Measurements from ENCODE around the gene SLC1A3.

Gene SLC1A3

DNA sequence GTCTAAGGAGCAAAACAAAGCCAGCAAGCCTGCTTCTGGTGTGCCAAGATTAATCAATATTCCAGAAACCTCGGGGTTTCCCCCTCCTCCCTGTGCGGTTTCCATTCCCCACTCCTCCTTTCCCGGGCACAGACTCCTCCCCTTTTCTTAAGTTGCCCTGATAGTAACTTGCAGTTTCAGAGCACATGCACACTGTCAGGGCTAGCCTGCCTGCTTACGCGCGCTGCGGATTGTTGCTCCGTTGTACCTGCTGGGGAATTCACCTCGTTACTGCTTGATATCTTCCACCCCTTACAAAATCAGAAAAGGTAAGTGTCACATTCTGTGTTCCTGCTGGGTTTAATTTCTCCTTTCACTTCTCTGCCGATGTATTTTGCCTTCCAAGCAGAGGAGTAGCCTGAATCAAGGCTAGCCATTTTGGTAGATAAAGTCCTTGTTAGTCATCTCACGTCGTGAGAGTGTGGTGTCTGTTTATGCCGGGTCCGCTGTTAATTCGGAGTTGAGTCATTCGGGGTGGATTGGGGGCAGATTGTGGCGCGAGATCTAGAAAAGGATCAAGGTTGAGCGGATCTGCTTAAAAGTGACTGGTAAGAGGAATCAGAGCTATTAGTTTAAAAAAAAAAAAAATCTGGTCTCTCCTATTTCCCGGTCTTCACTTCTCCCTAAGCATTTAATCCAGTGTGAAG is at the start of gene SLC1A3:
Gene SLC1A3, plus strand, starts transcription at position 179 of the 686 bp plus-strand sequence. CDS start 1,818 bp downstream, outside the sequence.
- TF ChIP-seq, protein P1, sequence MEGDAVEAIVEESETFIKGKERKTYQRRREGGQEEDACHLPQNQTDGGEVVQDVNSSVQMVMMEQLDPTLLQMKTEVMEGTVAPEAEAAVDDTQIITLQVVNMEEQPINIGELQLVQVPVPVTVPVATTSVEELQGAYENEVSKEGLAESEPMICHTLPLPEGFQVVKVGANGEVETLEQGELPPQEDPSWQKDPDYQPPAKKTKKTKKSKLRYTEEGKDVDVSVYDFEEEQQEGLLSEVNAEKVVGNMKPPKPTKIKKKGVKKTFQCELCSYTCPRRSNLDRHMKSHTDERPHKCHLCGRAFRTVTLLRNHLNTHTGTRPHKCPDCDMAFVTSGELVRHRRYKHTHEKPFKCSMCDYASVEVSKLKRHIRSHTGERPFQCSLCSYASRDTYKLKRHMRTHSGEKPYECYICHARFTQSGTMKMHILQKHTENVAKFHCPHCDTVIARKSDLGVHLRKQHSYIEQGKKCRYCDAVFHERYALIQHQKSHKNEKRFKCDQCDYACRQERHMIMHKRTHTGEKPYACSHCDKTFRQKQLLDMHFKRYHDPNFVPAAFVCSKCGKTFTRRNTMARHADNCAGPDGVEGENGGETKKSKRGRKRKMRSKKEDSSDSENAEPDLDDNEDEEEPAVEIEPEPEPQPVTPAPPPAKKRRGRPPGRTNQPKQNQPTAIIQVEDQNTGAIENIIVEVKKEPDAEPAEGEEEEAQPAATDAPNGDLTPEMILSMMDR (IDR thresholded peaks at IDR 0.05): no peak

DNA sequence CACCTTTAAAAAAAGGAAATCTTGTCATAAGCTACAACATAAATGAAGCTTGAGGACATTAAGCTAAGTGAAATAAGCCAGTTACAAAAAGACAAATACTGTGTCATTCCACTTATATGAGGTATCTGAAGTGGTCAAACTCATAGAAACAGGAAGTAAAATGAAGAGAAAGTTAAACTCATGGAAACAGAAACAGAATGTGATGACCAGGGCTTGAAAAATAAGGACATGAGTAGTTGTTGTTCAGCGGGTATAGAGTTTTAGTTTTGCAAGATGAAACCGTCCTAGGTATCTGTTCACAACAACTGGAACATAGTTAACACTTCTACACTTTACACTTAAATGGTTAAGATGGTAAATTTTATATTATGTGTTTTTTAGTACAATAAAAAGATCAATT is 47.8 kb upstream of the SLC1A3 start:
- TF ChIP-seq, protein P1 (IDR thresholded peaks at IDR 0.05): no peak

DNA sequence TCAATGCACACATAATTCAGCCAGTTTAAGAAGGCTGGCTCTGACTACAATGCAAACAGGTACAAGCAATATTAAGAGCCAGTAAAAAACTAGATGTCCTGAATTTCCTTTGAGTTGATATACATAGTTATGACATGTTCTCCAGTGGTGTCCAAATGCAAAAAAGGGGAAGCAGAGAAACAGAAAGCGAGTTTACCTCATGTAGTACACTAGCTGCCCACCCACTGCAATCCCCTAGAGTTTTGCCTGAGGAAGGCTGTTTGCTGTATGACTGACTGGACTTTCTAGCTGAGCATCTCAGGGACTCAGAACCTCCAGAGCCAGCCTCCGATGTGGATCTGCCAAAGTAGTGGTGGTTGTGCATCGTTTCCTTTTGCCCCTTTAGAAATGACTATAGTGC is 44.8 kb upstream of the SLC1A3 start:
- TF ChIP-seq, protein P1 (IDR thresholded peaks at IDR 0.05): no peak

DNA sequence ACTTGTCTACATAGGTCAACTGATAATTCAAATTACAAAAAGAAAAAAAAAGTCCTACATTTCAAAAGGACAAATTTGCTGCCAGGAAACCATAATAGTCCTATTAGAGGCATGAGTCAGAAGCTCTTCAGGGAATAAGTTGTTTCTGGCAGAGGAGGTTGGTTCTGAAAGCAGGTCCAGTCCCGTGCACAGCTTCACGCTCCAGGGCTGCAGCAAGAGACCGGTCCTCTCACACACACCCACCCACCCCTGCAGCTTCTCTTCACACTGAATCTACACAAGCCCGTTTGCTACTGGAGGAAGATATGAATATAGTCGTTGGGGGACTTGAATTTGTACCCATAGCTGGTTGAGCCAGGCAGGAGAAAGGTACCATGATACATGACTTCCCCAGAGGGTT is 36.9 kb upstream of the SLC1A3 start:
- TF ChIP-seq, protein P1 (IDR thresholded peaks at IDR 0.05): no peak

DNA sequence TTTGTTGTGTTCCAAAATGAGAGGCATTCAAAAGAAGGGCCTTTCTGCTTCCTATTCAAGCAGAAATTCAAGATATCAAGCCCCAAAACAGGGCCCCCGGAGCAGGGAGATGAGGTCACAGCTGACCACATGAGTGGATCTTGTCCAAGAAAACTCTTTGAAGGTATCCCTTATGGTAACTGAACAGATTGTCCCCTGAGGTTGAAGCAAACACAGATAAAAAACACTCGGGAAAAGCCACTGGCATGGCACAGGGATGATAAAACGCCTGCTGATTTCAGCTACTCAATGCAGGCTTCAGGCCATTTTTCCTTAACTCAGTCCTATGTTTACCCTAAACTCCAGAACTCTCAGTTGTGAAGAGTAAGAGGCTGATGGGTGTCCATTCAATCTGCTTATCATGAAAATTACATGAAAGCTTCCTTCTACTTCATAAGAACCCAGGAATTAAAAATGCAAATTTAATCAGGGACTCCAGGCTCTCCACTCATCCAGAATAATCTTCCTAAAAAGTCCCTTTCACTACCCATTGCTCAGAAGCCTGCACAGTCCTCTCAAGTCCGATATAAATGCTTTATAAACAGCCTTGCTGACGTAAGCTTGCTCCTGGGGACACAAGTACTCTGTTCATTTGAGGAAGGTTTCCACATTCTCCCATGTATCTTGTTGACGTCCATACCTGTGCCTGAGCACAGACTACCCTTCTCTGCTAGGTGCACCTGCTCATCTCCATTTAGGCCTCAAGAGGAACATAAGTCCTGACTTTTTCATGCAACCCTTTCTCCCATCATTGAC is 35.9 kb upstream of the SLC1A3 start:
- TF ChIP-seq, protein P1 (IDR thresholded peaks at IDR 0.05): no peak

DNA sequence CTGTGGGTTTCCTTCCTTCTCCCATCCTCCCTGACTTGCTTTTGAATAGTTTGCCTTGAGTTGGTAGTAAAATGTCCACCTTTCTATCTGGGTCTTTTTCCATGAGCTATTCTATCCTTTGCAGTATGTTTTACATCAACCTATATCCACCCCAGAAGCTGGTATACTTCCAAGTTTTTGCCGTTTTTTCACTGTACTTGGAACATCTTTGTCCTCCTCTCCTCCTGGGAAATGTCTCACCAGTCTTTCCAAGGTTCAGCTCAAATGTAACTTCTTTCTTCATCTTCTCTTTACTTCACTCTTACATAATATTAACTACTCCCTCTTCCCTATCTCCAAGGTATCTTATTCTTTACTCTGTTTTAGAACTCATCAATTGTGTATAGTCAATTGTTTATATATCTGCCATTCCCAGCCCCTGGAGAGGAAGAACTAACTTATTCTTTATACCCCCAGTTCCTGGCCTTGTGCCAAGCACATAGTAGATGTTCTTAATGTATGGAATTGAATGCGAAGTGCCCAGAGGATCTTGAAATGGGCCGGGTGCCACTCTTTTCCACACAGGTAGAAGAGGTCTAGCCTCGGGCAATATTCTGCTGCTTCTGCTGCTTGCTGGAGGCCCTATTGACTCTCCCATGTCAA is 34.9 kb upstream of the SLC1A3 start:
- TF ChIP-seq, protein P1 (IDR thresholded peaks at IDR 0.05): no peak

DNA sequence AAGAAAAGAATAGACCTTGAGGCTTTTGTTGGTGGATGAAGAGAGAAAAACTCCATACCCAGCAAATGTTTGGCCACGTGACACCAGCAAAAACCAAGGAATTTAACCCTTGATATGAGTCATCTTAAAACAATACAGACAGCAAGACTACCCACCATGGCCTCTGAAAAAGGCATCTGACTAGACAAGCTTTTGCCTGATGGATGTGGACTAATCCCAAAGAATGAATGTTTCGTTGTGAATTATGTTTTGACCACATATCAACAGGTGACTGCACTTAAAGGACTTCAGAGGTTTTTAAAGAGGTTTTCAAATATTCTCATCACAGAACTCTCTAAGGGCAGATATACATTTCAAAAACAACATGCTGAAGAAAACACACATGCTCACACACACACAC is 33.0 kb upstream of the SLC1A3 start:
- TF ChIP-seq, protein P1 (IDR thresholded peaks at IDR 0.05): no peak

Data from LNCAP (cell line).